Measurements from ENCODE around the gene DPEP3.
A peak's percentile ranks its signal among the peaks of the same experiment; 100 is the strongest.
"Not testable (repeated sequence)": the region's sequence is repeated elsewhere in the genome, so short reads cannot be mapped to it uniquely, and the experiment has no call there.

DPEP3 gene

GRCh38 chr16:67943619-67944504 is 36.4 kb downstream of the DPEP3 start, which contains the start of gene LCAT:
Gene LCAT, minus strand, starts transcription at chr16:67944120. Its CDS starts 19 bp downstream, at chr16:67944101.
- no peak for DNase-seq

- no peak for DNase-seq
Measured at GRCh38 chr16:67943256-67943618, 37.1 kb downstream of the DPEP3 start.

- no peak for DNase-seq
Measured at GRCh38 chr16:67942510-67943255, 37.6 kb downstream of the DPEP3 start.

- peak in 1 of 2 experiments; percentile 43 for DNase-seq
Measured at GRCh38 chr16:67942200-67942509, 38.1 kb downstream of the DPEP3 start.

GRCh38 chr16:67941469-67942199 is 38.7 kb downstream of the DPEP3 start:
- no peak for DNase-seq

- no peak for DNase-seq
Measured at GRCh38 chr16:67940446-67941089, 39.7 kb downstream of the DPEP3 start.

GRCh38 chr16:67939507-67940445 is 40.5 kb downstream of the DPEP3 start:
- no peak for DNase-seq

- DNase-seq, result not testable (repeated sequence)
Measured at GRCh38 chr16:67937713-67938112, 42.6 kb downstream of the DPEP3 start.

GRCh38 chr16:67936880-67937605 is 43.3 kb downstream of the DPEP3 start:
- DNase-seq, result no peak

- peak in 1 of 2 experiments; percentile 40 for DNase-seq
Measured at GRCh38 chr16:67936124-67936879, 44.0 kb downstream of the DPEP3 start, which contains the start of gene PSMB10. Gene PSMB10, minus strand, starts transcription at chr16:67936850. Its CDS starts 101 bp downstream, at chr16:67936749.

GRCh38 chr16:67935402-67936123 is 44.7 kb downstream of the DPEP3 start:
- DNase-seq, result peak; percentile 94 to 97

GRCh38 chr16:67935101-67935401 is 45.2 kb downstream of the DPEP3 start:
- peak in 1 of 2 experiments; percentile 43 for DNase-seq

GRCh38 chr16:67934306-67935100 is 45.8 kb downstream of the DPEP3 start:
- peak in 1 of 2 experiments; percentile 36 for DNase-seq

GRCh38 chr16:67933805-67934204 is 46.5 kb downstream of the DPEP3 start:
- DNase-seq, result no peak

GRCh38 chr16:67932462-67932840 is 47.8 kb downstream of the DPEP3 start:
- DNase-seq, result no peak

GRCh38 chr16:67931712-67932461 is 48.4 kb downstream of the DPEP3 start, which contains the start of gene CTRL:
Gene CTRL, minus strand, starts transcription at chr16:67931862. Its CDS starts 10 bp downstream, at chr16:67931852.
- DNase-seq, result no peak

GRCh38 chr16:67930678-67931211 is 49.6 kb downstream of the DPEP3 start:
- no peak for DNase-seq

Data from NCI-H526 (cell line).